ENCODE results near the gene TTC31. TPM values are rescaled to one million over a fixed set of nuclear protein-coding genes. Genes with fewer than 3 reads are reported as not detected.

The TTC31 gene
- total RNA-seq, 1 experiment from 2014 or later, result 25.8 TPM

- intact Hi-C loops (cut with micrococcal nuclease; ENCODE audit: unreplicated experiment), result no loop called here
- peaks cover 27% of the 10 kb centered on the region for H3K36me3 ChIP-seq (ENCODE audit: insufficient read depth, low read length, poor library complexity, severe bottlenecking)
- ChIA-PET POLR2A (ENCODE audit: low non-redundant PET) (no interaction called here), CTCF (no interaction called here)
- BruUV-seq (replicated peaks), result no TSS peak
- H3K27ac ChIP-seq (ENCODE audit: low read depth, low read length, poor library complexity, severe bottlenecking), result no peak overlapping the region
- H3K4me3 ChIP-seq (ENCODE audit: low read depth, low read length, poor library complexity, severe bottlenecking), result no peak overlapping the region
- H3K27me3 ChIP-seq (replicated peaks; ENCODE audit: insufficient read depth, low read depth, low read length, poor library complexity), result no peaks in the 10 kb centered on the region
- TF ChIP-seq, protein P1, sequence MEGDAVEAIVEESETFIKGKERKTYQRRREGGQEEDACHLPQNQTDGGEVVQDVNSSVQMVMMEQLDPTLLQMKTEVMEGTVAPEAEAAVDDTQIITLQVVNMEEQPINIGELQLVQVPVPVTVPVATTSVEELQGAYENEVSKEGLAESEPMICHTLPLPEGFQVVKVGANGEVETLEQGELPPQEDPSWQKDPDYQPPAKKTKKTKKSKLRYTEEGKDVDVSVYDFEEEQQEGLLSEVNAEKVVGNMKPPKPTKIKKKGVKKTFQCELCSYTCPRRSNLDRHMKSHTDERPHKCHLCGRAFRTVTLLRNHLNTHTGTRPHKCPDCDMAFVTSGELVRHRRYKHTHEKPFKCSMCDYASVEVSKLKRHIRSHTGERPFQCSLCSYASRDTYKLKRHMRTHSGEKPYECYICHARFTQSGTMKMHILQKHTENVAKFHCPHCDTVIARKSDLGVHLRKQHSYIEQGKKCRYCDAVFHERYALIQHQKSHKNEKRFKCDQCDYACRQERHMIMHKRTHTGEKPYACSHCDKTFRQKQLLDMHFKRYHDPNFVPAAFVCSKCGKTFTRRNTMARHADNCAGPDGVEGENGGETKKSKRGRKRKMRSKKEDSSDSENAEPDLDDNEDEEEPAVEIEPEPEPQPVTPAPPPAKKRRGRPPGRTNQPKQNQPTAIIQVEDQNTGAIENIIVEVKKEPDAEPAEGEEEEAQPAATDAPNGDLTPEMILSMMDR (conservative IDR thresholded peaks at IDR 0.05; ENCODE audit: low read depth, low read length), result no peak
- TF ChIP-seq EZH2 (IDR thresholded peaks at IDR 0.05; ENCODE audit: borderline replicate concordance, low read depth, low read length, poor library complexity, severe bottlenecking), result no peak
- no peaks in the 10 kb centered on the region for H3K4me1 ChIP-seq (ENCODE audit: insufficient read depth, low read length, poor library complexity, severe bottlenecking)
- no peaks in the 10 kb centered on the region for H3K9me3 ChIP-seq (ENCODE audit: low read depth, low read length, poor library complexity, severe bottlenecking)
- DNase-seq (ENCODE audit: low spot score), result no peak
These were observed 9.0 kb downstream of the TTC31 start for GRCh38 chr2:74491648-74492544.

- Histone ChIP-seq H3K9me3 (ENCODE audit: low read depth, low read length, poor library complexity, severe bottlenecking) (no peaks in the 10 kb centered on the region), H3K4me1 (ENCODE audit: insufficient read depth, low read length, poor library complexity, severe bottlenecking) (peaks cover 5% of the 10 kb centered on the region), H3K27ac (ENCODE audit: low read depth, low read length, poor library complexity, severe bottlenecking) (no peak overlapping the region), H3K4me3 (ENCODE audit: low read depth, low read length, poor library complexity, severe bottlenecking) (no peak overlapping the region), H3K27me3 (replicated peaks; ENCODE audit: insufficient read depth, low read depth, low read length, poor library complexity) (peaks cover 11% of the 10 kb centered on the region), H3K36me3 (ENCODE audit: insufficient read depth, low read length, poor library complexity, severe bottlenecking) (peaks cover 27% of the 10 kb centered on the region)
- no peak for DNase-seq (ENCODE audit: low spot score)
- BruUV-seq (replicated peaks), result no TSS peak
- ChIA-PET POLR2A (ENCODE audit: low non-redundant PET) (no interaction called here), CTCF (interaction anchor here (0.6 kb wide), 1 partner anchor 11 kb away, joined by 5 read pairs; the partner anchor contains the start of genes CCDC142 and TTC31)
- intact Hi-C loops (cut with micrococcal nuclease; ENCODE audit: unreplicated experiment), result no loop called here
- no peak for TF ChIP-seq EZH2 (IDR thresholded peaks at IDR 0.05; ENCODE audit: borderline replicate concordance, low read depth, low read length, poor library complexity, severe bottlenecking)
- TF ChIP-seq, protein P1 (conservative IDR thresholded peaks at IDR 0.05; ENCODE audit: low read depth, low read length), result no peak
These were observed 10.7 kb downstream of the TTC31 start for GRCh38 chr2:74493546-74493945.

GRCh38 chr2:74495440-74495839 lies 12.6 kb downstream of the TTC31 start:
- H3K9me3 ChIP-seq (ENCODE audit: low read depth, low read length, poor library complexity, severe bottlenecking), result no peaks in the 10 kb centered on the region
- no peak overlapping the region for H3K4me3 ChIP-seq (ENCODE audit: low read depth, low read length, poor library complexity, severe bottlenecking)
- peaks cover 5% of the 10 kb centered on the region for H3K4me1 ChIP-seq (ENCODE audit: insufficient read depth, low read length, poor library complexity, severe bottlenecking)
- H3K27ac ChIP-seq (ENCODE audit: low read depth, low read length, poor library complexity, severe bottlenecking), result no peak overlapping the region
- peaks cover 30% of the 10 kb centered on the region for H3K27me3 ChIP-seq (replicated peaks; ENCODE audit: insufficient read depth, low read depth, low read length, poor library complexity)
- CTCF ChIA-PET, result no interaction called here
- H3K36me3 ChIP-seq (ENCODE audit: insufficient read depth, low read length, poor library complexity, severe bottlenecking), result peaks cover 24% of the 10 kb centered on the region
- DNase-seq (ENCODE audit: low spot score), result no peak
- no TSS peak for BruUV-seq (replicated peaks)
- TF ChIP-seq EZH2 (IDR thresholded peaks at IDR 0.05; ENCODE audit: borderline replicate concordance, low read depth, low read length, poor library complexity, severe bottlenecking), result no peak
- TF ChIP-seq, protein P1 (conservative IDR thresholded peaks at IDR 0.05; ENCODE audit: low read depth, low read length), result no peak
- intact Hi-C loops (cut with micrococcal nuclease; ENCODE audit: unreplicated experiment), result no loop called here
- POLR2A ChIA-PET (ENCODE audit: low non-redundant PET), result interaction anchor here (0.6 kb wide), 1 partner anchor 873 kb away, joined by 3 read pairs; no protein-coding TSS in a partner anchor
